GM23248 (cell line): Measurements from ENCODE around the gene LAPTM5. TPM values are rescaled to one million over a fixed set of nuclear protein-coding genes. Genes with fewer than 3 reads are reported as not detected.

Experiments used
- DNase-seq: peaks from one replicate; pipeline ENCODE4 v3.0.0-alpha.2; 2015
- H2AFZ ChIP-seq: fragments of 200-600 bp; sonication (generic); 2 replicates; pipeline ENCODE4 v1.6.1; 2016; ENCODE audit warnings: antibody characterized with exemption
- H3F3A ChIP-seq: fragments of 200-600 bp; sonication (generic); 2 replicates; pipeline ENCODE4 v1.6.1; 2016; ENCODE audit warnings: mild to moderate bottlenecking, antibody characterized with exemption, mixed run types; ENCODE audit not compliant: insufficient read depth
- H3K27ac ChIP-seq: fragments of 200-600 bp; sonication (generic); 2 replicates; pipeline ENCODE4 v1.5.1; 2016; ENCODE audit warnings: mild to moderate bottlenecking
- H3K27me3 ChIP-seq: fragments of 200-600 bp; sonication (generic); replicated peaks from 2 replicates; pipeline ENCODE4 v1.6.1; 2016; ENCODE audit warnings: mild to moderate bottlenecking; ENCODE audit not compliant: insufficient read depth
- H3K36me3 ChIP-seq: fragments of 200-600 bp; sonication (generic); 2 replicates; pipeline ENCODE4 v1.6.1; 2016; ENCODE audit warnings: low read depth, mild to moderate bottlenecking
- H3K4me1 ChIP-seq: fragments of 200-600 bp; sonication (generic); 2 replicates; pipeline ENCODE4 v1.6.1; 2016; ENCODE audit warnings: mild to moderate bottlenecking; ENCODE audit not compliant: insufficient read depth
- H3K4me2 ChIP-seq: fragments of 200-600 bp; sonication (generic); one replicate; pipeline ENCODE4 v1.6.1; 2016; ENCODE audit warnings: mild to moderate bottlenecking; ENCODE audit not compliant: unreplicated experiment
- H3K4me3 ChIP-seq: fragments of 200-600 bp; sonication (generic); 2 replicates; pipeline ENCODE4 v1.5.1; 2016; ENCODE audit warnings: mild to moderate bottlenecking
- H3K79me2 ChIP-seq: fragments of 200-600 bp; sonication (generic); 2 replicates; pipeline ENCODE4 v1.6.1; 2016; ENCODE audit warnings: mild to moderate bottlenecking; ENCODE audit not compliant: insufficient read depth
- H3K9ac ChIP-seq: fragments of 200-600 bp; sonication (generic); 2 replicates; pipeline ENCODE4 v1.6.1; 2016; ENCODE audit warnings: mild to moderate bottlenecking
- H3K9me2 ChIP-seq: fragments of 200-600 bp; sonication (generic); 2 replicates; pipeline ENCODE4 v1.6.1; 2016; ENCODE audit warnings: mixed run types, mild to moderate bottlenecking, moderate library complexity; ENCODE audit not compliant: insufficient read depth
- H3K9me3 ChIP-seq: fragments of 200-600 bp; sonication (generic); one replicate; pipeline ENCODE4 v1.6.1; 2017; ENCODE audit warnings: low read depth
- H4K20me1 ChIP-seq: fragments of 200-600 bp; sonication (generic); 2 replicates; pipeline ENCODE4 v1.6.0; 2016; ENCODE audit not compliant: insufficient read depth
- EZH2 ChIP-seq: fragments of 200-600 bp; sonication (generic); IDR thresholded peaks from 2 replicates; pipeline ENCODE4 v1.6.1; 2018; ENCODE audit warnings: antibody characterized with exemption, mild to moderate bottlenecking; ENCODE audit not compliant: insufficient read depth, poor library complexity, severe bottlenecking
- EZH2phosphoT487 ChIP-seq: fragments of 200-600 bp; sonication (generic); IDR thresholded peaks from 2 replicates; pipeline ENCODE4 v1.6.1; 2018; ENCODE audit warnings: antibody characterized with exemption, moderate library complexity, mild to moderate bottlenecking, low read depth; ENCODE audit not compliant: insufficient read depth
- WGBS, 2 experiments: methylation state at CpG; one replicate each; pipeline ENCODE4 v1.1.6; 2015 to 2017; ENCODE audit warnings: low lambda C conversion rate in 2 of 2, low coverage in 1 of 2; ENCODE audit errors: missing lambda C conversion rate in 2 of 2; 5-methylcytosine and 5-hydroxymethylcytosine counted together
- in situ Hi-C: fragments of 300-500 bp; cut with MboI; formaldehyde crosslinking; loops from 2 replicates; pipeline ENCODE4 v1.15.0; 2020
- polyA plus RNA-seq: library from polyadenylated mRNA; unstranded; fragments of >200 nt; fragmentation: Nextera tagmentation; extraction: Ambion mirVana; gene quantifications from 2 replicates; pipeline ENCODE4 v1.2.1, GENCODE V29; 2016
- total RNA-seq: library from RNA; depleted of rRNA; stranded (reverse); fragments of >200 nt; shearing (Covaris generic); gene quantifications from 2 replicates; pipeline ENCODE4 v1.2.3, GENCODE V29; 2014

LAPTM5 gene
- total and polyA plus RNA-seq, 2 experiments from 2014 or later: 0.36 TPM; not detected in 1

GRCh38 chr1:30756206-30756544 is 1.4 kb downstream of the LAPTM5 start:
- Histone ChIP-seq H3K79me2 (no peaks in the 10 kb centered on the region), H3K4me3 (no peak overlapping the region), H4K20me1 (no peaks in the 10 kb centered on the region), H3K36me3 (no peaks in the 10 kb centered on the region), H3K9ac (no peak overlapping the region), H3K27ac (no peak overlapping the region), H3K4me1 (peaks cover 15% of the 10 kb centered on the region), H3F3A (peaks cover 16% of the 10 kb centered on the region), H2AFZ (no peak overlapping the region), H3K9me3 (no peaks in the 10 kb centered on the region), H3K9me2 (no peaks in the 10 kb centered on the region), H3K4me2 (no peak overlapping the region), H3K27me3 (no peaks in the 10 kb centered on the region)
- 93 to 98% methylated on average over 4 of the region's 4 CpGs for WGBS, 2 experiments
- DNase-seq: no peak
- in situ Hi-C loops: no loop called here
- no peak for TF ChIP-seq EZH2
- TF ChIP-seq EZH2phosphoT487: no peak

- H3K4me1 ChIP-seq: peaks cover 15% of the 10 kb centered on the region
- no peaks in the 10 kb centered on the region for H3K9me3 ChIP-seq
- H3K4me3 ChIP-seq: no peak overlapping the region
- peaks cover 16% of the 10 kb centered on the region for H3F3A ChIP-seq
- H3K4me2 ChIP-seq: no peak overlapping the region
- no peak for DNase-seq
- H3K27me3 ChIP-seq: no peaks in the 10 kb centered on the region
- H2AFZ ChIP-seq: no peak overlapping the region
- in situ Hi-C loops: no loop called here
- 93 to 98% methylated on average over 4 of the region's 4 CpGs for WGBS, 2 experiments
- no peaks in the 10 kb centered on the region for H3K79me2 ChIP-seq
- TF ChIP-seq EZH2 (no peak), EZH2phosphoT487 (no peak)
- H3K9me2 ChIP-seq: no peaks in the 10 kb centered on the region
- no peaks in the 10 kb centered on the region for H4K20me1 ChIP-seq
- no peak overlapping the region for H3K27ac ChIP-seq
- H3K9ac ChIP-seq: no peak overlapping the region
- no peaks in the 10 kb centered on the region for H3K36me3 ChIP-seq
Measured at GRCh38 chr1:30755746-30756145, 1.8 kb downstream of the LAPTM5 start.

- DNase-seq: no peak
- H3K9ac ChIP-seq: no peak overlapping the region
- WGBS, 2 experiments: 92 to 97% methylated on average over 6 of the region's 6 CpGs
- H2AFZ ChIP-seq: no peak overlapping the region
- no peaks in the 10 kb centered on the region for H3K9me3 ChIP-seq
- no peak overlapping the region for H3K4me2 ChIP-seq
- H3F3A ChIP-seq: peaks cover 16% of the 10 kb centered on the region
- H4K20me1 ChIP-seq: no peaks in the 10 kb centered on the region
- H3K9me2 ChIP-seq: no peaks in the 10 kb centered on the region
- H3K27ac ChIP-seq: no peak overlapping the region
- no peaks in the 10 kb centered on the region for H3K79me2 ChIP-seq
- TF ChIP-seq EZH2phosphoT487 (no peak), EZH2 (no peak)
- H3K27me3 ChIP-seq: no peaks in the 10 kb centered on the region
- H3K4me1 ChIP-seq: peaks cover 15% of the 10 kb centered on the region
- in situ Hi-C loops: no loop called here
- H3K36me3 ChIP-seq: no peaks in the 10 kb centered on the region
- no peak overlapping the region for H3K4me3 ChIP-seq
Measured at GRCh38 chr1:30755334-30755733, 2.2 kb downstream of the LAPTM5 start.

- H3K9me2 ChIP-seq: no peaks in the 10 kb centered on the region
- H2AFZ ChIP-seq: no peak overlapping the region
- peaks cover 15% of the 10 kb centered on the region for H3K4me1 ChIP-seq
- no peak overlapping the region for H3K4me2 ChIP-seq
- 63 to 64% methylated on average over 9 of the region's 9 CpGs for WGBS, 2 experiments
- TF ChIP-seq EZH2 (no peak), EZH2phosphoT487 (no peak)
- no peaks in the 10 kb centered on the region for H3K9me3 ChIP-seq
- peak; percentile 20 for DNase-seq
- no peak overlapping the region for H3K27ac ChIP-seq
- no peaks in the 10 kb centered on the region for H3K79me2 ChIP-seq
- no peak overlapping the region for H3K4me3 ChIP-seq
- in situ Hi-C loops: no loop called here
- H4K20me1 ChIP-seq: no peaks in the 10 kb centered on the region
- H3K9ac ChIP-seq: no peak overlapping the region
- no peaks in the 10 kb centered on the region for H3K27me3 ChIP-seq
- H3F3A ChIP-seq: peaks cover 16% of the 10 kb centered on the region
- no peaks in the 10 kb centered on the region for H3K36me3 ChIP-seq
Measured at GRCh38 chr1:30754684-30755171, 2.8 kb downstream of the LAPTM5 start.

GRCh38 chr1:30753660-30754123 is 3.9 kb downstream of the LAPTM5 start:
- no peaks in the 10 kb centered on the region for H4K20me1 ChIP-seq
- in situ Hi-C loops: no loop called here
- no peaks in the 10 kb centered on the region for H3K79me2 ChIP-seq
- H3K27me3 ChIP-seq: no peaks in the 10 kb centered on the region
- no peak overlapping the region for H3K27ac ChIP-seq
- H3K36me3 ChIP-seq: no peaks in the 10 kb centered on the region
- whole genome bisulfite sequencing, 2 experiments: 87 to 90% methylated on average over 13 of the region's 13 CpGs
- H3K9me3 ChIP-seq: no peaks in the 10 kb centered on the region
- peaks cover 16% of the 10 kb centered on the region for H3F3A ChIP-seq
- H3K4me2 ChIP-seq: no peak overlapping the region
- no peaks in the 10 kb centered on the region for H3K9me2 ChIP-seq
- no peak overlapping the region for H3K4me3 ChIP-seq
- H3K4me1 ChIP-seq: peaks cover 15% of the 10 kb centered on the region
- TF ChIP-seq EZH2phosphoT487 (no peak), EZH2 (no peak)
- H2AFZ ChIP-seq: no peak overlapping the region
- DNase-seq: no peak
- no peak overlapping the region for H3K9ac ChIP-seq
